Gastroesophageal sphincter (tissue), 4 donors: ENCODE results near the gene CALML3. TPM values are rescaled to one million over a fixed set of nuclear protein-coding genes. Genes with fewer than 3 reads are reported as not detected.

ENCODE experiments used
- ATAC-seq: fragments of 150-250 bp; one replicate; pipeline ENCODE4 v1.9.1; 2016; ENCODE audit warnings: mild to moderate bottlenecking, moderate library complexity
- H3K27ac ChIP-seq, 4 donors: fragments of 200-600 bp; sonication (generic) in 3 of 4; 1 replicate in 3 of 4; 2 replicates in 1 of 4; pipeline ENCODE4 v1.5.1; 2016 to 2019
- H3K27me3 ChIP-seq: fragments of 200-600 bp; sonication (generic); one replicate; pipeline ENCODE4 v1.5.1; 2019
- H3K36me3 ChIP-seq, 2 donors: fragments of 200-600 bp; sonication (generic); one replicate each; pipeline ENCODE4 v1.5.1; 2019; ENCODE audit warnings: control low read depth in 1 of 2
- H3K4me1 ChIP-seq, 3 donors: fragments of 200-600 bp; sonication (generic); 1 replicate in 2 of 3; 2 replicates in 1 of 3; pipeline ENCODE4 v1.5.1; 2016 to 2019; ENCODE audit warnings: control low read depth in 2 of 3
- H3K4me3 ChIP-seq, 2 donors: fragments of 200-600 bp; sonication (generic); one replicate each; pipeline ENCODE4 v1.5.1; 2019; ENCODE audit warnings: mild to moderate bottlenecking in 1 of 2, moderate library complexity in 1 of 2
- H3K9me3 ChIP-seq, 3 donors: fragments of 200-600 bp; sonication (generic); one replicate each; pipeline ENCODE4 v1.5.1; 2017 to 2019; ENCODE audit warnings: control low read depth in 2 of 3
- CTCF ChIP-seq, 4 experiments: fragments of 200-600 bp in 2 of 4; fragments of 450-650 bp in 2 of 4; sonication (generic) in 1 of 4; IDR thresholded peaks; one replicate each; pipeline ENCODE4 v1.5.1; 2017 to 2019; ENCODE audit warnings: antibody characterized with exemption in 4 of 4, mild to moderate bottlenecking in 2 of 4, moderate library complexity in 2 of 4
- EP300 ChIP-seq: sonication (generic); formaldehyde crosslinking; IDR thresholded peaks from one replicate; pipeline ENCODE4 v1.6.1; 2017; ENCODE audit warnings: antibody characterized with exemption, mild to moderate bottlenecking
- POLR2A ChIP-seq, 2 donors: fragments of 450-650 bp; IDR thresholded peaks; one replicate each; pipeline ENCODE4 v1.6.1; 2017; ENCODE audit warnings: antibody characterized with exemption in 2 of 2, mild to moderate bottlenecking in 2 of 2, moderate library complexity in 1 of 2
- POLR2AphosphoS5 ChIP-seq: sonication (generic); formaldehyde crosslinking; IDR thresholded peaks from one replicate; pipeline ENCODE4 v1.6.1; 2017; ENCODE audit warnings: antibody characterized with exemption
- WGBS, 2 donors: methylation state at CpG; one replicate each; pipeline ENCODE4 v1.1.5; 2018; ENCODE audit warnings: low coverage in 1 of 2; 5-methylcytosine and 5-hydroxymethylcytosine counted together
- total RNA-seq, 4 donors: library from RNA; depleted of rRNA; stranded (reverse); fragments of >200 nt; gene quantifications; one replicate each; pipeline ENCODE4 v1.1.0, GENCODE V29; 2016

CALML3 gene
- total RNA-seq, 4 donors from 2014 or later: 0.13 to 19.4 (median 1.9) TPM; not detected in 1

DNA sequence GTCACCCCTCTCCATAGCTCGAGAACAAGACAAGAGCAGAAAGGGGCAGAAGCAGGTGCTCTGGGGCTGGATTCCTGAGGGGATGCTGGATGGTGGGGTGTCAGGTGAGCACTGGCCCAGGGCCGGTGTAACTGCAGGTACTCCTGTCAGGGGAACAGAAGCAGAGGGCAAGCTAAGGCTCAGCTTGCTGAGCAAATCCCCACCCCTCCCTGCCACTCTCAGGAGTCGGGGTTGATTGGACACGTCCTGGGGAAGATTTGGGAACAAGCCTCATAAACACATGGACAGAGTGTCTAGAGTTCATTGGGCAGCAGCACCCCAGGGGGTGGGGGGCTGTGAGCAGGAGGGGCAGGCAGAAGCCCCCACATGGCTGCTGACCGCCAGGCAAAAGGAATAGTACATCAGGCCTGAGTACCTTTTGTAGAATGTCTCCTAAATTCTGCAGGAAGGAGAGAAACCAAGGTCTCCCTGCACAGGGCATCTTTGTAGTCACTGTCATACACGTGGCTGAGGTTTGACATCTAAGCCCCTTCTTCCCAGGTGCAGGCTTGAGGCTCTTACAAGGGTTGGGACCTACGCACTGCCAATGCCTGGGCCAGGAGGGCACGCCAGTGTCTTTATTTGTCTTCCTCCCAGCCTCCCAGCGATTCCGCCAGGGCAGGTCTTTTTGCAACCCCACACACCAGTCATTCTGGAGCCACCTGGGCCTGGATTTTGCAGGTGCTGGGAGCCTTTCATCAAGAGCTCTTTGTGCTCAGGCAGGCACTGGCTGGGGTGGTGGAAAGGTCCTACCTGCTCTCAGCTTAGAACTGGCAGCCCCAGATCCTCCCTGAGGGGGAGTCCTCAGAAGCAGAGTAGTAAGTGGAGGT, 2.8 kb downstream of the CALML3 start:
- H3K27ac ChIP-seq: peak overlapping the region in 3 of 4 donors; percentile 37 to 84 (median 83)
- ATAC-seq: no peak
- no peak overlapping the region for H3K4me3 ChIP-seq
- no peaks in the 10 kb centered on the region for H3K27me3 ChIP-seq
- no peaks in the 10 kb centered on the region for H3K9me3 ChIP-seq
- peaks cover 5 to 50% (median 15%) of the 10 kb centered on the region in 3 donors for H3K4me1 ChIP-seq
- 80% methylated on average over 1 to 3 of the region's 10 CpGs for WGBS, 2 donors
- no peaks in the 10 kb centered on the region for H3K36me3 ChIP-seq
- TF ChIP-seq POLR2AphosphoS5 (no peak), EP300 (no peak), POLR2A (IDR thresholded peaks at IDR 0.05) (no peak), CTCF (IDR thresholded peaks at IDR 0.05) (no peak)

GRCh38 chr10:5528989-5529701, 4.4 kb downstream of the CALML3 start:
- H3K4me3 ChIP-seq: no peak overlapping the region
- WGBS, 2 donors: 91 to 92% methylated on average over 7 to 9 of the region's 11 CpGs
- no peaks in the 10 kb centered on the region for H3K36me3 ChIP-seq
- no peaks in the 10 kb centered on the region for H3K9me3 ChIP-seq
- H3K27me3 ChIP-seq: no peaks in the 10 kb centered on the region
- ATAC-seq: no peak
- H3K4me1 ChIP-seq: peaks cover 5 to 66% (median 17%) of the 10 kb centered on the region in 3 donors
- TF ChIP-seq POLR2AphosphoS5 (no peak), EP300 (no peak), POLR2A (IDR thresholded peaks at IDR 0.05) (no peak), CTCF (IDR thresholded peaks at IDR 0.05) (peak in 1 of 4 experiments; percentile 44)
- peak overlapping the region; percentile 27 to 86 (median 84) for H3K27ac ChIP-seq

- peak overlapping the region; percentile 61 to 86 (median 84) for H3K27ac ChIP-seq
- TF ChIP-seq POLR2AphosphoS5 (peak; percentile 54), EP300 (no peak), CTCF (IDR thresholded peaks at IDR 0.05) (no peak), POLR2A (IDR thresholded peaks at IDR 0.05) (no peak)
- no peaks in the 10 kb centered on the region for H3K27me3 ChIP-seq
- peaks cover 5 to 73% (median 24%) of the 10 kb centered on the region in 3 donors for H3K4me1 ChIP-seq
- 35 to 50% methylated on average over 3 to 5 of the region's 7 CpGs for WGBS, 2 donors
- H3K36me3 ChIP-seq: no peaks in the 10 kb centered on the region
- H3K9me3 ChIP-seq: no peaks in the 10 kb centered on the region
- ATAC-seq: peak; percentile 70
- no peak overlapping the region for H3K4me3 ChIP-seq
Observed at GRCh38 chr10:5529702-5530411, 5.1 kb downstream of the CALML3 start.

GRCh38 chr10:5530412-5530806, 5.6 kb downstream of the CALML3 start:
- TF ChIP-seq CTCF (IDR thresholded peaks at IDR 0.05) (no peak), POLR2AphosphoS5 (no peak)
- no peak overlapping the region for H3K4me3 ChIP-seq
- peak overlapping the region; percentile 61 to 86 (median 84) for H3K27ac ChIP-seq
- no peaks in the 10 kb centered on the region for H3K36me3 ChIP-seq
- no peak for ATAC-seq
- peaks cover 5 to 77% (median 26%) of the 10 kb centered on the region in 3 donors for H3K4me1 ChIP-seq
- no peaks in the 10 kb centered on the region for H3K27me3 ChIP-seq
- WGBS, 2 donors: 55 to 83% methylated on average over 2 to 3 of the region's 5 CpGs
- no peaks in the 10 kb centered on the region for H3K9me3 ChIP-seq
